Activated CD4-positive, CD25-positive, alpha-beta regulatory T cell (primary cell): ENCODE measurements around the gene MAP2K4.
"Not testable (repeated sequence)": the region's sequence is repeated elsewhere in the genome, so short reads cannot be mapped to it uniquely, and the experiment has no call there.

Experiments
- DNase-seq, 4 experiments: peaks; one replicate each; lab custom pipeline; 2025; lab: John Stamatoyannopoulos, UW

Gene MAP2K4

DNA sequence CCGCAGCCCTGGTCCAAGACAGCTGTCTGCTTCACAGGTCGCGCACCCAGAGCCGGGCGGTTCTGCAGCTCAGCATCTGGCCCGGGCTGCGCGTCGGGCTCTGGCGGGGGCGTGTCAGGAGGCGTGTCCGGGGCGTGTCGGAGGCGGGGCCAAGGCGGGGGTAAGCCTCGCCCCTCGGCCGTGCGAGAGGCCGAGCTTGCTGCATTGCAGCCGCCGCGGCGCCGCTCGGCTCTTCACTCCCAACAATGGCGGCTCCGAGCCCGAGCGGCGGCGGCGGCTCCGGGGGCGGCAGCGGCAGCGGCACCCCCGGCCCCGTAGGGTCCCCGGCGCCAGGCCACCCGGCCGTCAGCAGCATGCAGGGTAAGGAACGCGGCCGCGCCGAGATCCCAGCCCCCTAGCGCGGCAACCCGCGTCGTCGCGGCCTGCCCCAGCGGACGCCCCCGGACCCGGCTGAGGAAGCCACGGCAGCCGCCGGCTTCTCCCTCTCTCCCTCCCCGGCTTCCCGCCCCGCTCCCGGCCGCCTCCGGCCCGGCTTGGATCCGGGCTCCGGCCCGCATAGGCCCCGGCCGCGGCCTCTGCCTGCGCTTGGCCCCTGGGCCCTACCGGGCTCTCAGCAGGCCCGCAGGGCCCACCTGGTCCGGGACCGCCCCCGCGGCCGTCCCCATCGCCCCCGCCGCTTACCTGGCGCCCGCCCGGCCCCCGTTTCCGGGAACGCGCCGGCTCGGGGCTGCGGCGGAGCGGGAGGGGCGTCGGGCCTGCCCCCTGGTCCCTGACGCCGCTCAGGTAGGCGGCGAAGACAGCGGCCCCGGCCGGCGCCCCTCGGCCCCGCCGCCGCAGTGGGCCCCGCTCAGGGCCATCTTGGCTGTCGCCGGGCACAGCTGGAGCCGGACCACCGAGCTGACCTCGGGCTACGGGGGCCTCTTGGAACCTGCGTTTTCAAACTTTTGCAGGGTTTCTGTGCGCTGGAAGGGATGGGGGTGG is at the start of gene MAP2K4:
Gene MAP2K4, plus strand, starts transcription at position 236 of the 981 bp plus-strand sequence. Its CDS starts 10 bp downstream, at position 246.
- DNase-seq = peak; percentile 83 to 94 (median 89)

DNA sequence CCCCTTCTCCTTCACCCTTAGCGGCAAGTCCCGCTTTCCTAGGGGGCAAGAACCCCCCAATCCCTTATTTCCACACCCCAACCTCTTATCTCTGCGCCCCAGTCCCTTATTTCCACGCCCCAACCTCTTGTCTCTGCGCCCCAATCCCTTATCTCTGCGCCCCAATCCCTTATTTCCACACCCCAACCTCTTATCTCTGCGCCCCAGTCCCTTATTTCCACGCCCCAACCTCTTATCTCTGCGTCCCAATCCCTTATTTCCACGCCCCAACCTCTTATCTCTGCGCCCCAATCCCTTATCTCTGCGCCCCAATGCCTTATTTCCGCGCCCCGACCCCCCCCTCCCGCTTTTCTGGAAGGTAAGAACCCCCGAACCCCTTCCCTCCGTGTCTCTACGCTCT is 47.9 kb upstream of the MAP2K4 start:
- not testable (repeated sequence) for DNase-seq

DNA sequence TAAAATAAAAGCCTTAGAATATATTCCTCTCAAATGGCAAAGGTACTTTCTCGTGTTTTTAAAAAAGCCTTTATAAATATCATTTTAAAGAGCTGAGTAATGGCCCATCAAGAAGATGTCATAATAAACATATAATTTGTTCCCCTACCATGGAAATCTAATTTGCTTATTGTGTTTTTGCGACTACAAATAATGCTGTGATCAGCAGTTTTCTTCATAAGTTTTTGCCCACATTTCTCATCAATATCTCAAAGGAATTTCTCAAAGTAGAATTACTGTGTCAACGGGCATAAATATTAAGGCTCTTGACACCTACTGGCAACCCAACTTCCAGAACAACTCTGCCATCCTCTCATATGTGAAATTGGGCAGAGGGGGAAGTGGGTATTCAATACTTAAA is 40.9 kb upstream of the MAP2K4 start:
- DNase-seq = no peak

DNA sequence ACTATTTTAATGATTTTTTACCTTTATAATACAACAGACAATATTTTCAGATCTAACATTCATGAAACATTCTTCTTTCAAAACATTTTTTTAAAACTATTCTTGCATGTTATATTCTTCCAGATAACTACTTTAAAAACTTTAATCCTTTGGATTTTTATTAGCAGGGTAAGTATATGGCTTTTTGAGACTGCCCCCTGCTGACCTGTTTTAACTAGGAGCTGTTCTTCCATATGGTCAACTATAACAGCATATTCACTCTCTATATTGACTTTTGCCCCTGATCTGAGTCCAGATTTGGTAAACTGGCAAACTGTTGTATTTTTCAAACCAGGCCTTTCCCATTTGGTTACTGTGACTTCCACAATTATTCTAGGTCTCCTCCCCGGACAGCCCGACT is 39.9 kb upstream of the MAP2K4 start:
- DNase-seq = no peak

DNA sequence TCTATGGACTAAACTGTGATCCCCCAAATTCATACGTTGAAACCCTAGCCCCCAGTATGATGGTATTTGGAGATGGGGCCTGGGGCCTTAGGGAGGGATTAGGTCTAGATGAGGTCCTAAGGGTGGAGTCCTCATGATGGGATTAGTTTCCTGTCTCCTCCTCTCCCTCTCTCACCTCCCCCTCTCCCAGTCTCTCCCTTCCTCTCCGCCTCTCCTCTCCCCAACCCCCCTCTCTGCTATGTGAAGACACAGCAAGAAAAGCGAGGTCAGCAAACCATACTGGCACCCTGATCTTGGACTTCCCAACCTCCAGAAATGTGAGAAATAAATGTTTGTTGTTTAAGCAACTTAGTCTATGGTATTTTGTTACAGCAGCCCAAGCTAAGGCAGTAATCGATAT is 38.8 kb upstream of the MAP2K4 start:
- no peak for DNase-seq

DNA sequence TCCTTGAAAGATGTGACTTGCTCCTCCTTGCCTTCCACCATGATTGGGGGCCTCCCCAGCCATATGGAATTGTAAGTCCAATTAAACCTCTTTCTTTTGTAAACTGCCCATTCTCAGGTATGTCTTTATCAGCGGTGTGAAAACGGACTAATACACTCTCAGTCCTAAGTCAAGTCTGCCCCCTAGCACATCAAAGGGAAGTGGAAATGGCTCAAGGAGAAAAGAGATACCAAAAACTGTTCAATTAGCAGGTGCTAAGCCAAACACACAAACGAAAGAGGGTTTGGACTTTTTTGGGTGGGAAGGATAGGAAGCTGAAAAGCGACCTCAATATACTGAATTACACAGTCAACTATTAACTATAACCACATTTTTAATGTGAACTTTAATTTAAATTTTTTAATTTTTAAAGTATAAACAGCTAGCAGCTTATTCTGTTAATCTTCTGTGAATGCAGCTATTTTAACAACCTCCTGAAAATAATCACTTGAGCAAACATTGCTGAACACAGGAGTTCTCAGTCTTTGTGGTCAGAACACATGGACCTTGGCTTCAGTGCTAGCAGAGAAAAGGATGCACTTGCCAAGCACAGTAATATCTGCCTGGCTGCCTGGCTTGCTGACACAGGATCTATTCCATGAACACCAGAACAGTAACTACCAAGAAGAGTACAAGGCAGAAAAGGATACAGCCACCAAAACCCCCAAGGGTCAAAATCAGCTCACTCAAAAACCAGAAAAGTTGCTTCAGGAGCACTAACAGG is 34.3 kb upstream of the MAP2K4 start:
- DNase-seq = no peak

DNA sequence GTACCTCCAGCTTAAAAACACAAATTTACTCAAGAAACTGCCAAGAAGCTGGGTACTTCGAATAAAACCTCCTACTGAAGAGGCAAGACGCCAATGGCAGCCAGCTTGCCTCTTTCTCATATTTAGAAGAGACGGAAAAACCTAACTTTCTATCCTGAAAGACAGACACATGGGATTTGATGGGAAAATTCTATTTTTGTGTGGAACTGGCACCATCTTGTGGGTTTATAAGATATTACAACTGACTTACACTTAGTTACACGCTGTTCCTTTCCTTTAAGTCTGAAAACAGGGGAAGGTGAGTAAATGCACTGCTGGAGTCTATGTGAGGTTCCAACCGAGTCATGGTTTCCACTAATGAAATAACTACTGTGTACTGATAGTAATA is 33.7 kb upstream of the MAP2K4 start:
- no peak for DNase-seq

DNA sequence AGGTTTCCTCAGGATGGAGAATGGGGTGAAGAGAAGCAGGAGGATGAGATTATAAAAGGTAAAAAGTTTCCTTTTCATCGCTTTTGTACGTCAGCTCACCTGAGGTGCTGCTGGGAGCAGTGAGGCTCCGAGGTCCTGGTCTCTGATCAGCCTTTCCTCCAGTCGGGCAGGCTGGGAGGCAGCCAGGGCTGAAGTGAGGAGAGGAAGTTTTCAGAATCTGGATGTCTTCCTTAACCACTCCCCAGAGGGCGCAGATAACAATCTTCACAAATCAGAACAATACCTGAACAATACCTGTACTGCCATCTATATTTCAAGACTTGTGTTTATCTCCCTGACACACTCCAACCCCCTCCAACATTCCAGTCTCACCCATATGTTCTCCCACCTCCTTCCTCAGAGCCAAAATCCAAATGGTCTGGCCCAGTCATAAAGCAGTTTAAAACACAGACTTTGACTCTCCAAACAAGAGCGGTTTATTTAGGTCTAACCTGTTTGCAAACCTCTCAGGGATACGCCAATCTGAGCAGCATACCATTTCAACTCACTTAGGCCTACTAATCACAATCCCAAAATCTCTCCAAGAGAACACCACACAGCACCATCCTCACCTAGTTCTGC is 30.2 kb upstream of the MAP2K4 start:
- DNase-seq = no peak

DNA sequence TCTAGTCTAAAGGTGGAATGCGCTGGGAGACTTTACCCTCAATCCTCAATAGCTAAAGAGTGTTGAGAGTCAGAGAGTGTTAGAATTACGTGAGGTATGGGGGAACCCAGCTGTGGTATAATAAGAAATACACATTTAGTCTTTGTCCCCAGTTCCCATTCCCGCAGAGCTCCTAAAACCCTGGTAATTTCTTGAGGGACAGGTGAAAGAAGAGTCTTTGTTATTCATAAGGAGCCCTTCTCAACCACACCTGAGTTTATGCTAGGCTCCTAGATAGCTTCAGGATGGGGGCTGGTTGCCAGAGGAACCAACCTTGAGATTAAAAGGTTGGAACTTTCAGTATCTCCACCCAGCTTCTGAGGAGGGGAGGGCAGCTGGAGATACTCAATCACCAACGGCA is 29.2 kb upstream of the MAP2K4 start:
- DNase-seq = no peak

DNA sequence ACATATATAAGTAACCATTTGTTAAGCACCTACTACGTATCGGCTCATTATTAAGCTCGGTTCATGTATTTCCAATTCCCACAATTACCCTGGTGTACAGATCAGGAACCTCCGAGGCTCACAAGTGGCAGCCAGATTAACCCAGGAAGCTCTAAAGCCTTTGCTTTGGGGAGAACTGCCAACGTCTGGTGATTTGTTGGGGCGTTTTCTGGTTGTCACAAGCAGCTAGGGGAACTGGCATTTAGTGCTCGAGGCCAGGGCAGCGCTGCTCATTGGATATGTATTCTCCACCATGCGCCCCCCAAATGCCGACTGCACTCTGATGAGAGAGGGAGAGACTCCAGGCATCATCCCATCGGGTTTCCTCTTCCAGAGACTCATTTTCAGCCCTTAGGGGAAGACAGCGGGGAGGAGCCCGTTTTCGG is 23.9 kb upstream of the MAP2K4 start:
- DNase-seq = peak in 2 of 4 experiments; percentile 13 to 37

DNA sequence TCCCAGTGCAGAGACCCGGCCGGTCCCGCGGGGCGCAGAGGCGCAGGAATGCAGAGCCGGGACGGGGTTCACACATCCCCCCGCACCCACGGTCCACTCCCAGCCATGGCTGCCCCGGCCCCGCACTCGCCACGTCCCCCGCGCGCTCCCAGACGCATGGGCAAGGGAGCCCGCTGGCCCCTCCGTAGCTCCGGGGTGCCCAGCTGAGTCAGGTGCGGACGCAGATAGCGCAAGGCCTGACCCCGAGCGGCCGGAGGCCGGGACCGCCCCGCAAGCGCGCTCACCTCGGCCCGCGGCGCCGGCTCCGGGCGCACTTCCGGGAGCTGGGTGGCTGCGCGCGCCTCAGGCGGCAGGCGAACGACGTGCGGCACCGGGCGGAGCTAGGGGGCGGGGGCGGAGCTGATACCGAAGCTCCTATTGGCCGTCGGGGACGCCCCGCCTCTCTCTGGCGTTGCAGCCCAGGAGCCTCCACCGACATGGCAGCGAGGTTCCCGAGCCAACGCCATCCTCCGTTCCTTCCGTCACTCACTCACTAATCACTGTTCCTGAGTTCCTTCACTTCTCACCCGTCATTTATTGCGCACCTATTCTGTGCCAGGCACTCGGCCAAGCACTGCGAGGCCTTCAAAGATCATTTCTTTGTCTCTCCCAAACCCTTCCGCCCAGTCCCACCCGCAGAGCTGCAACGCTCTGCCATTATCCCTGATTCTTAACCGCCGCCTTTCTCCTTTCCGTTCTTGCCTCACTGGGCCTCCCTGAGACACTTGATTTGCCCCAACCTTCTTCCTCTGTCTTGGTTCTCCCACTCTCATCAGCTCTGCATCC is 23.3 kb upstream of the MAP2K4 start, which contains the start of gene ZNF18:
Gene ZNF18, minus strand, starts transcription at position 329 of the 825 bp plus-strand sequence. CDS start 4,646 bp downstream, outside the sequence.
- DNase-seq = peak; percentile 86 to 98 (median 90)

DNA sequence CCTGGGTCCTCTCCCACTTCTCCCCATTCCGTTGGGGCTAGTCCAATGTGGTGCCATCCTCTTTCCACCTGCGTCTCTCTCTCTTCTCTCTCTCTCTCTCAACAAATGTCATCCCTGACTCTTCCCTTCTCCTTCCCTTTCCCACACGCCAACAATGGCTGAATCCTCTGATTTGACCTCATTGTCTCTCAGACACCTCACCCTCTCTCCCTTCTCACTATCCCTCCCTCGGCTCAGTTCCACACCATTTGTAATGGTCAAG is 22.8 kb upstream of the MAP2K4 start:
- no peak for DNase-seq

DNA sequence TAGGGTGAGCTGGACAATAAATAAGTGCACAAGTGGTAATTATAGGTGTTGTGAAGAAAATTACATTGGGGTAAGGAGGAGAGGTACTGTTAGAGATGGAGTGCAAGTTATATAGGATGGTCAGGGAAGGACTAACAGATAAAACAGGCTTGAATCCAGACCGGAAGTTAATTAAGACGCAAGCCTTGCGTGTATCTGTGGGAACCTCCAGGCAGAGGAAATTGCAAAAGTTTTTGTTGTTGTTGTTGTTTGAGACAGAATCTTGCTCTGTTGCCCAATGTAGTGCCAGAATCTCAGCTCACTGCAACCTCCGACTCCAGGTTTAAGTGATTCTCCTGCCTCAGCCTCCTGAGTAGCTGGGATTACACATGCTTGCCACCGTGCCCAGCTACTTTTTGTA is 21.0 kb upstream of the MAP2K4 start:
- no peak for DNase-seq

DNA sequence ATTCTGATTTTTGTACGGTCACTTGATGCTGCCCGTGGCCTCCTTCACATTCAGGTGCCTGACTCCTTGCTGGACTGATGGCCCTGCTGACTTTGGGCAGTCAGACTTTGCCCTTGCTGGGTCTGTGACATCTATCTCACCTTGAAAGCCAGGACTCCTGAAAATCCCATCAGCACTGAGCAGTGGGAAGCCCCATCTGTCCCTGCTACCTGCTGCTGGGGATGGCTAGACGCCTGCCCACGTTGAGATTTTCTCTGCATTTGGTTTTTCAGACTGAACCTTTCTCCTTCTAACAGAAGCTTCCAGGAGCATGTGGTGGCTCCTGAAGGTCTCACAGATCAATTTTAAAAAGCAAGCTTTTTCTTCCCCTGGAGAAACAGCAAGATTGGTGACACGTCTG is 13.2 kb upstream of the MAP2K4 start:
- DNase-seq = no peak

DNA sequence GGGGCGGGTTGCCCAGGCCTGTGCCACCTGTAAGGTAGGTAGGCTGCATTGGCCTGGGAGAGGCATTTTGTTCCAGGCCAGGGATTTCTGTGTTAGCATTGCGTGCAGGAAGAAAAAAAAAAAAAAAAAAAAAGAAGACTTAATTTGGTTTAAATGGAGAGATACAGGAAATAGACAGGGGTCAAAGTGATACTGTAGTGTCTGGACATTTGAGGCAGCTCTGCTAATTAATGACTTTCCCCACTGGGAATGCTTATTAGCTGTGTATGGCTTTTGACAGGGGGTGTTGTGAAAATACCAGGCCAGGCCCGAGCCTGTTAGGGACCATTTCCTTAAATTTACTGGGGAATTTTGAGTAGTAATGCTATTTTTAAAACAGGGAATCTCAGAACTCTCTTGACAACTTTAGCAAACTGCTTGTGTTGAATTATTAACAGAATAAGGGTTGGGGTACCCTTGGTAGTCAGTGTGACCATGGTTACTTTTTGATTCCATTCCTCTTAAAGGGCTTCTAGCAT is 1.0 kb downstream of the MAP2K4 start:
- no peak for DNase-seq

DNA sequence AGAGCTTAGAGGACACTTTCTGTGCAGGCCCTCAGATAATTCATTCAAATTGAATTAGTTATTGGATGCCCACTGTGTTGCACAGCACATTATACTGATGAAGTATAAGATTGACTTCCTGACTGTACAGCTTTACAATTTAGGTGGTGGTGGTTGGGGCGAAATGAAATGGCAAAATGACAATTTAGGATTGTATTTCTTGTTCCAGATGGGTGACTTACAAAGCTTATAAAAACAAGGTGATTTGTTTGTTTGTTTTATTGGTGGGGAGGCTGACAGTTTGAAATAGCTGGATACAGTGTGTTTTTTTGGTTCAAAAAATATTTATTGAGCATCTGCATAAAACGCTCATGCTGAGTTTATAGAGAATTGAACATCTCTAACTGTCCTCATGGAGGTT is 1.6 kb downstream of the MAP2K4 start:
- no peak for DNase-seq

DNA sequence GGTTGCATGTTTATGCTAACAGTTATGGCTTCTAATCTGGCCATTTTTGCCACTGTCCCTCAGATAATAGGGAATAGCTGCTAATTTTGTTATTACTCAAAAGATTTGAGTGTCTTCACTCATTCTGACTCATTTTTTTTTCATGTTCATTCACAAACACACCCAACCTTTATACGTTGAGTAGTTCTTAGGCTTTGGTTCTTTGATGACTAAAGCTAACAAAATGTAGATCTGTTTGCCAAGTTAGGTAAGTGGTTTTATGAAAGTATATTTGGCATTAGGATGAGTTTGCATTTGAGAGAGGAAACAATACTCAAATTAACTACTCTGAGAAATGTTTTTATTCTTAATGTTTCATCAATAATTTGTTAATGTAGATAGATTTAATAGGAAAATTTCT is 3.6 kb downstream of the MAP2K4 start:
- no peak for DNase-seq

DNA sequence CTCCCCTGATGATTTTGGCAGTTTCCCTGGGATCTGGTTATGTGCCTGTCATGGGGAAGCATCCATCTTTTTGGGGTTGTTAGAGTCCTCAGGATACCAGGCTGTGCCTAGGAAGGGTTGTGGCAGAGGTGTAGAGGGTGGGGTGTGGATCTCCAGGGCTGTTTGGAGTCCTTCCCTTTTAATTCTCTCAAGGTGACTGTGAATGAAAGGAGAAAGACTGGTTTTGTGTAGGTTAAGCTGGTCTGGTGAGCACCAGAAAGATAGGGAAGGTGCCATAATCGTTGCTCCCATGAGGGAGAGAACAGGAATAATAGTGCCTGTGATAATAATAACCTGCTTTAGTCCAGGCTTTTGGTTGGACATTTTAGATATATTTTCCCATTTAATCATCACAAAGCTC is 7.0 kb downstream of the MAP2K4 start:
- DNase-seq = no peak

DNA sequence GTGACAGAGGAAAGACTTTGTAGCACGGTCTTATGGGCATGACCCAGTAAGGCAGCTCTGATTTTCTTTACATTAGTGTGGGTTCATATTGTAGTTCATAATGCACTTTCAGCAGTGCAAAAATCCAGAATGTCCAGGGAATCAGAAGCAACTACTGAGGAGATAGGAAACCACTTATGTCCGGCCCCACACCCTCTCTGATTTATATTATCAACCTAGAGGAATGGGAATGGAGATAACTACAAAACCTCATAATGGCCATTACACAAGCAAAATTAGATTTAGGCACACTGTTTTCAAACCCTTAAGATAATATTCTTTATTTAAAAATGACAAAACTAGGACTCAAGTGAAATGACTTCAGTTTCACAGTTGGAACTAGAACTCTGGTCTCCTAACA is 7.9 kb downstream of the MAP2K4 start:
- DNase-seq = no peak

DNA sequence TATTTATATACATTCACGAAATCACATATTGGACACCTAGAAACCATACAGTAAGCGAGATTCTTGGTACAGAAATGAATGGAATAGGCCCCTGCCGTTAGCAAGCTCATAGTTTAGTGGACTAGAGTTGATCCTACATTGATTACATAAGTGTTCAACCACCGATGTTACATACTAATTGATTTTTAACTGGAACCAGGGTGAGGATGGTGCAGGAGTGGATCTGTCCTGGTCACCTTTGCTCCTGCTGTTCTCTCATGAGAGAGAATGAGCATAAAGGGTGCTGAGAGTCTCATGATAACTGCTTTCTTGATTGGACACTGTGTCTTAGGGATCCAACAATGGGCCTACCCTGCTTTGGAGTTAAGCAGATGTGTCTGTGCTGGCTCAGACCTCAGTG is 13.9 kb downstream of the MAP2K4 start:
- no peak for DNase-seq

DNA sequence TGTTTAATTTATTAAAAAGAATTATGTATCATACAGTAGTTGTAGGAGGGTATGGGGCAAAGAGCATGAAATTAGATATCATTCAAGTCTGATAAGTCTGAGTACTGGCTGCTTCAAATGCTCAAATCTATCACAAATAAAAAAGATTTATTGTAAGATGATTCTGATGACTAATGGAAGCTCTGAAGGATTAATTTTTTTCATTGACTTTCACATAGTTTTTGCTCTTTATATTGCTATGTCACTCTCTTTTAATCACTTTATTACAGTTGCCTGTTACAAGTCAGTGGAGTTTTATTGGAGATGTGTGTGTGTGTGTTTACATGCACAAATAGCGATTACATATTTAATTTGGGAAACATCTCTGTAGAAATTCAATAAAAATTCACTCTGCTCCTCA is 15.0 kb downstream of the MAP2K4 start:
- DNase-seq = no peak

DNA sequence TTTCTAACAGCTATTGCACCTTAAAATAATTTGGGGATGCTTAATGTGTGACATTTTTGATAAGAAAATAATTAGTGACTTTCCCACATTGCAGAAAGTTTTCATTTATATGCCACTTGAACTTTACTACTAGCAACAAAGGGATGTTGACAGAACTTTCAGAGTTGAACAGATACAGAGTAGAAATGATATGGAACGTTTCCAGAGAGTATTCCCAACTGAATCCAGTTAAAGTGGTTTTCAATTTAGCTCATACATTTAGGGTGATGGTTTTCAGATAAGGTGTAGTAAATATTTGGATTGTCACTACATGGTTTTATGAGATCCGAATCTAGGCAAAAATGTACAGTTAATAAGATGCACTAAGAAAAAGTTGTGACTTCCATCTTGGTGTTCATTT is 17.3 kb downstream of the MAP2K4 start:
- DNase-seq = no peak
